EH (cell line): ENCODE measurements around the gene CRYL1.

Experiments
- DNase-seq: peaks from one replicate; pipeline ENCODE4 v3.0.0-alpha.2; 2015; ENCODE audit warnings: low read depth

CRYL1 gene

GRCh38 chr13:20424559-20424852, 101.2 kb downstream of the CRYL1 start:
- DNase-seq: no peak

GRCh38 chr13:20422362-20422761, 103.3 kb downstream of the CRYL1 start:
- no peak for DNase-seq

- no peak for DNase-seq
These were observed 104.7 kb downstream of the CRYL1 start for GRCh38 chr13:20420938-20421337.

- DNase-seq: no peak
These were observed 106.7 kb downstream of the CRYL1 start for GRCh38 chr13:20418953-20419352.

- DNase-seq: no peak
These were observed 109.4 kb downstream of the CRYL1 start for GRCh38 chr13:20416223-20416745.

DNA sequence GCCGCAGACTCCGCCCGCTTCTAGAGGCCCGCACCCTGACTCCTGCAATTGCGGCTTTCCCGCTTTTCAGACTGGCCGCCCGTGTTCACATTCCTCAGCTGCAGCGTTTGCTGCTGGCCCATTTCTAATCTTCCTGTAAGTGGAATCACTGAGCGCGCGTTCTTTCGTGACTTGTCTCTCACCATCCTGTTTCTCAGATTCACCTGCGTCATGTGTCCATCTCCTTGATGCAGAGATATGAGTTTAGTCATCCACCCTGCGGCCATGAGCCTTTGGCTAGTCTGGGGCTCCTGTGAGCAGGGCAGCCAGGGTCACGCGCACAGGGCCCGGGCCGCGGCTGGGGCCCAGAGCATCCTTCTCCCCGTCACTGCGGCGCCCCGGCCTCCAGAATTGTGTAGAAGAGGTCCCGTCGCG, 110.0 kb downstream of the CRYL1 start:
- no peak for DNase-seq

GRCh38 chr13:20415306-20415679, 110.4 kb downstream of the CRYL1 start:
- no peak for DNase-seq

DNA sequence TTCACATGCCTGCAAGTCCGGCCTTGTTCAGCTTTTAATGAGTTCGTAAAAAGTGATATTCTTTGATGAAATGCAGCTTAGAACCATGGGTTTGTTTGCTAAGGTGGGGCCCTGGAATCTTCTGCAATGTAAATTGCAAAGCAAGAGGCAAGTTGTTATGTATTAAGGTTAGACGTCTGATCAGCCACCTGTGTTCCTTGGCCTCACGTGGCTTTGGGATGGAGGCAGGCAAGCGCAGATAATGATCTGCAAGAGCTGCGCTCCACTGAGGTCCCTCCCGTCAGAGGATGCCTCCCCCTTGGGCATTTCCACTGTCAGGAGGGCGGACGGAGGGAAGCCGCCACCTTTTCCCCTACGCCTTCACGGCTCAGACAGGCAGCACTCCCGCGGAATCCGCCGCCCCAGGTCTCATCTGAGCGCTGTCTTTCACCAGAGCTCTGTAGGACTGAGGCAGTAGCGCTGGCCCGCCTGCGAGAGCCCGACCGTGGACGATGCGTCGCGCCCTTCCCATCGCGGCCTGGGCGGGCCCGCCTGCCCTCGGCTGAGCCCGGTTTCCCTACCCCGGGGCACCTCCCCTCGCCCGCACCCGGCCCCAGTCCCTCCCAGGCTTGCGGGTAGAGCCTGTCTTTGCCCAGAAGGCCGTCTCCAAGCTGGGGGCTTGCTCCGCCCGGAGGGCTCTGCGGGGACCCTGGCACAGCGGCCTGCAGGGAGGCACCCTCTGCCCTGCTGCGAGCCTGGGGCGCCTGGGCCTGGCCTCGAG, 110.9 kb downstream of the CRYL1 start:
- no peak for DNase-seq

DNA sequence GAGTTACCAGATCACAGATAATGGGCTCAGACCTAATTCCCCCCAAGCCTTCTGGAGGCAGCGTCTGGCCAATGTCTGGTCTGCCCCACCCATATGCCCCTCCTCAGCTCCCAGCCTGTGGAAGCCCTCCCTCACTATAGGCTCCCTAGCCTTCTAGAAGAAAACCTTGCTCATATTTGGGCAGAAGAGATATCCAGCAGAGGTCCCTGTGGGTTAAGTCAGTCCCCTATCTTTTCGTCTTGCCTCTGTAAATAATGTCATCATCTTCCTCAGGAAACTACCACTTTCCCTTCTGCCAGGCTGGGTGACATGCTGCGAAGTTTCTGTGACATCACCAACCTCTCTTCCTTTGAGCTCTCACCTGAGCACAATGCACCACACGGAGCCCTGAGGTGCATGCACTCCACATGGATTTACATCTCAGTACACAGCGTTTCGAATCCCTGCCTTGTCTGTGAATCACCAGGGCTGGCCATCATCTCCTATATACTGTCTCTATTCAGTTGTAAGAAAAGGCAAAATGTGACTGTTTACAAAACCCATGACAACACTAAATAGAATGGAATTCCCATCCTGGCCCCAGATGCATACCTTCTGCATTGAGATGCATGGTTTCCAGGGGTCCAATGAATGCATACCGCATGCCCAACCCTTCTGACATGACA, 112.8 kb downstream of the CRYL1 start:
- DNase-seq: peak; percentile 9

DNA sequence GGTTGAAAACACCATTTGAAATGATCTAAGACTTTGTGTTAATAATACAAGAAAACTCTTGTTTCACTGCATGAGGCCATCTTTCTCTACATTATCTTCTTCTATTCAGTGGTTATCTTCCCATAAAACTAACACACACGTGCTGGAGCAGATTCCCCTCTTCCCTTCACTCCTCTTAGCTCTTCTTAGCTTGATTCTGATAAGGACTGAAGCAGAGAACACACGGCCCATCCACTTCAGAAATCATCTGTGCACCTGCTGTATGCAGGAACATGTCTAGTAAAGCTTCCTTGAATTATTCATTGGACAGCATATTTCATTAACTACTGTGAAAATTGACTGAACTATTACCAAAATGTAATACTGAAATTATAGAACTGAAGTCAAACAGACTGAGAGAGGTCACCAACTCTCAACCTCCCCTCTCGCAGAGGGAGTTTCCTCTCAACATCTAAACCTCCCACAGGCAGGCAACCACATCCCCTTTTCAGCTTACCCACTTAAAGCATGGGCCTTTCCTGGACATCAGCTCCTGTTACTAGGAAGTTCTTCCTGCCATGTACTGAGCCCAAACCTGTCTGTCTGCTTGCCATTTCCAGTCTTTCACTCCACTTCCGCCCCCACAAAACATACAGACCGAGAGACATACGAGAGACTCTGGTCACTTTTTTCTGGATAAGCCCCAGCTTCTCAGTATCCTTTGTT, 113.9 kb downstream of the CRYL1 start:
- DNase-seq: no peak

DNA sequence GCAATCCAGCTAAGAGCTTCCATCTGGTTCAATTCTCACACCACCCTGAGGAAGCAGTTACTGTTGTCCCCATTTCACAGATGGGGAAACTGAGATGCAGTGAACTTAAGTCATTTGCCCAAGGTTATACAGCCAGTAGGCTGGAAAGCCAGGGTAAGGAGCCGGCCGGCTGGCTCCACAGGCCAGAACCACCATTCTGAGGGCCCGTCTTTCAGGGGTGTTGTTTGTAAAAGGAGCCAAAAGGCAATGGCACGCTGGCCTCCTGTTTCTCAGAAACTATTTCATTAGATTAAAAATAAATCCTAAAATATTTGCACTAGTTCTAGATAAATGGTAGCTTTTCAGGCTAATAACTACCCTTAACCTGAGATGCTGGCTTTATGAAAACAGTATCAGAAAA, 114.9 kb downstream of the CRYL1 start:
- DNase-seq: no peak

DNA sequence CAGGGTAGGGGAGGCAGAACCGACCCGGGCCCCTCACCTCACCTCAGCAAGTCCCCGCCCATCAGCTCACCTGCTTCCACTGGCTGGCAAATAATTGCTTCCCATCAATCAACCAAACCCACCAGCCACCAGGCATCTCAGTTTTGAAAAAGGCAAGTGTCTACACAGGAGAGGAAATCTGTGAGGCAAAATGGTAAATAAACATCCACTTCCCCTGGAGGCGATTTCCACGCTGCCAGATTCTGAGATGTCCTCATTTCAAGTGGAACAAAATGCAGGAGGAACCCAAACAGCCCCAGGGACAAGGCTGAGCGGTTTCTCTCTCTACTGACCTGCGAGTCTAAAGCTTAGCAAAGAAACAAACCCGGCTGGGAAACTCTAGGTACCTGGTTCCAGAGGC, 117.5 kb downstream of the CRYL1 start:
- DNase-seq: no peak

DNA sequence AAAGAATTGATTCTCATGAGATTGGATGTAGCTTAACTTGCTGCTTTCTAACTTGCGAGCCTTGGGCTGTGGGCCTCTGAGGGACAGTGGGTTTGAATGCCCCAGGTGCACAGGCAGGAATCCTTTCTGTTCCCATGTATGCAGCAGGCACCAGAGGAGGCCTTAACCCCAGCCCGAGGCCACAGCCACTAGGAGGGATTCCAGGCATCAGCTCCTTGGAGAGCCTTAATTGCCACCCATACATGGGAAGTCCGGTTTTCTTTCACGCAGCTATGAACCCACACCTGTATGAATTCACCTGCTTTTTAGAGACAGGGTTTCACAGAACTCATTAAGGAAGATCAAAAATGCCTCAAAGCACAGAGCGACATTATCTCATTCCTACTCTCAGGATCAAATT, 117.9 kb downstream of the CRYL1 start:
- no peak for DNase-seq

- DNase-seq: no peak
These were observed 120.0 kb downstream of the CRYL1 start for GRCh38 chr13:20405691-20406090.

GRCh38 chr13:20404488-20405222, 121.0 kb downstream of the CRYL1 start:
- no peak for DNase-seq

- no peak for DNase-seq
These were observed 121.8 kb downstream of the CRYL1 start for GRCh38 chr13:20403826-20404225.

GRCh38 chr13:20402881-20403280, 122.8 kb downstream of the CRYL1 start:
- no peak for DNase-seq

GRCh38 chr13:20401931-20402856, 123.5 kb downstream of the CRYL1 start:
- peak; percentile 63 for DNase-seq

DNA sequence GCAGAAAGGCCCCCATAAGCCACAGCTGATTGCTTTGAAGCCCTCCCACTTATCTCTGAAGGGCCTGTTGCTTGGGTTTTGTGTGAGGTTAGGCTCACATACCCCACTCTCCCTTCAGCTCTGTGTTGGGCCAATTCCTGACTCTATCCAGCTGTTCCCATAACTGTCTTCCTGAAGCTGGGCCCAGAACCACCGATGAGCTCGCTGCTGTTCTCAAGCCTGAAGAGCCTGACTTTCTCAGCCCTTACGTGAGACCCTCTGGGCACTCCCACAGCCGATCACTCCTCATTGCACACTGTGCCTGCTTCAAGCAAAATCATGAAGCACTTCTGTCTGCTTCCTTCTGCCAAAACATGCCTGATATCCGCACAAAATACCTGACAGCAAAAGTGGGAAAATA, 124.1 kb downstream of the CRYL1 start:
- no peak for DNase-seq

DNA sequence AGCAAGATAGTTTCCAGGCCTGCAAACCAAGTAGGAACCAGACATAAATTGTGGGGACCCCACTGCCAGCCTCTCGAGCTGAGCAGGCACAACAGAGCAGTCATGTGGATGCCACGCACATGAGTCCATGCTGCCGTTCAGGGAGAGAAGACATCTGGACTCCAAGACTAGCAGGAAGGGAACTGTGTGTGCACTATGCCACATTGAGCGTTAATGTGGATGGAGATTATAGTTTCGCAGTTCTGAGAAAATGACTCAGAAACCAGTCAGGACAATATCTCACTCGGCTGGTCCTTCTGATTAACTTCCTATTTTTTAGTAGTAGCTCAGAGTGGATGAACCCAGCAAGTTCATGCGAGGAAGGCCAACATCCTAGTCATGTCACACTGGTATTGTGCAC, 124.9 kb downstream of the CRYL1 start:
- DNase-seq: peak; percentile 51

GRCh38 chr13:20399961-20400360, 125.7 kb downstream of the CRYL1 start:
- no peak for DNase-seq
